Measurements from ENCODE around the gene STK38. TPM values are rescaled to one million over a fixed set of nuclear protein-coding genes. Genes with fewer than 3 reads are reported as not detected.
A peak's percentile ranks its signal among the peaks of the same experiment; 100 is the strongest.

Gene STK38
- total and polyA plus RNA-seq, 2 of the 13 experiments (the other 11 are each of a cell fraction or from before 2014, with no cell fraction given), result 10.3 to 20.7 TPM

GRCh38 chr6:36515844-36516243 is 31.4 kb downstream of the STK38 start (continued):
- TF ChIP-seq SAFB2 (CRISPR knock-in tag; IDR thresholded peaks at IDR 0.05; ENCODE audit: borderline replicate concordance, low read depth) (no peak), ZNF850 (CRISPR knock-in tag; conservative IDR thresholded peaks at IDR 0.05) (no peak), REST (IDR thresholded peaks at IDR 0.05; ENCODE audit: borderline replicate concordance in 1 of 2, low read depth in 1 of 2, low read length in 2 of 2) (no peak), ZNF18 (CRISPR knock-in tag; IDR thresholded peaks at IDR 0.05; ENCODE audit: insufficient replicate concordance) (no peak), MLXIP (CRISPR knock-in tag; IDR thresholded peaks at IDR 0.05; ENCODE audit: borderline replicate concordance) (no peak), PHF20 (CRISPR knock-in tag; IDR thresholded peaks at IDR 0.05) (no peak), CEBPG (CRISPR knock-in tag; IDR thresholded peaks at IDR 0.05) (no peak), ZNF563 (CRISPR knock-in tag; IDR thresholded peaks at IDR 0.05) (no peak), DNMT3B (CRISPR knock-in tag; conservative IDR thresholded peaks at IDR 0.05) (no peak), CREB1 (IDR thresholded peaks at IDR 0.05) (no peak), CREB1 (CRISPR knock-in tag; IDR thresholded peaks at IDR 0.05) (0 out of 2 replicates have a peak, but pooled peaks have one; percentile 11), CSRNP2 (CRISPR knock-in tag; conservative IDR thresholded peaks at IDR 0.05; ENCODE audit: low read depth) (no peak), ZNF362 (CRISPR knock-in tag; IDR thresholded peaks at IDR 0.05; ENCODE audit: borderline replicate concordance) (peak; percentile 50; the same call in 1 of the 2 replicates), ATF3 (CRISPR knock-in tag; IDR thresholded peaks at IDR 0.05) (no peak), ZNF577 (CRISPR knock-in tag; IDR thresholded peaks at IDR 0.05; ENCODE audit: borderline replicate concordance, low read depth) (no peak)
